Chondrocyte (in vitro differentiated cells): Measurements from ENCODE around the gene BTD. TPM values are rescaled to one million over a fixed set of nuclear protein-coding genes. Genes with fewer than 3 reads are reported as not detected.

Experiments used
- DNase-seq: peaks from one replicate; pipeline ENCODE4 v3.0.0; 2021; ENCODE audit warnings: mixed read lengths, low spot score
- H3K27ac Mint-ChIP-seq: one replicate; pipeline ENCODE4 v1.8.0; 2021; ENCODE audit warnings: mild to moderate bottlenecking, moderate library complexity, mixed read lengths; ENCODE audit not compliant: unreplicated experiment
- H3K27me3 Mint-ChIP-seq: 2 replicates; pipeline ENCODE4 v1.8.0; 2021; ENCODE audit warnings: low read depth, mixed read lengths
- H3K36me3 Mint-ChIP-seq: 2 replicates; pipeline ENCODE4 v1.8.0; 2021; ENCODE audit warnings: low read depth, mixed read lengths
- H3K4me1 Mint-ChIP-seq: 2 replicates; pipeline ENCODE4 v1.8.0; 2021; ENCODE audit warnings: low read depth, mild to moderate bottlenecking, mixed read lengths
- H3K4me3 Mint-ChIP-seq: one replicate; pipeline ENCODE4 v1.8.0; 2021; ENCODE audit warnings: mild to moderate bottlenecking, moderate library complexity, mixed read lengths; ENCODE audit not compliant: unreplicated experiment
- H3K9me3 Mint-ChIP-seq: 2 replicates; pipeline ENCODE4 v1.8.0; 2021; ENCODE audit warnings: low read depth, mixed read lengths
- CTCF ChIP-seq: fragments of 200-600 bp; sonication (generic); IDR thresholded peaks from 2 replicates; pipeline ENCODE4 v1.5.0; 2021; ENCODE audit warnings: antibody characterized with exemption, mild to moderate bottlenecking, moderate library complexity
- total RNA-seq: library from RNA; stranded (reverse); gene quantifications from 3 replicates; pipeline ENCODE4 v1.2.1, GENCODE V29; 2021

Gene BTD
- total RNA-seq, 1 donor from 2014 or later = 19.2 TPM

GRCh38 chr3:15637131-15637951 is 35.8 kb downstream of the BTD start:
- Mint-ChIP-seq H3K4me3 (no peak overlapping the region), H3K27ac (peak overlapping the region; percentile 85), H3K27me3 (no peaks in the 10 kb centered on the region), H3K9me3 (no peaks in the 10 kb centered on the region), H3K36me3 (no peaks in the 10 kb centered on the region), H3K4me1 (peaks cover 81% of the 10 kb centered on the region)
- no peak for DNase-seq
- no peak for TF ChIP-seq CTCF

GRCh38 chr3:15638193-15638890 is 36.8 kb downstream of the BTD start:
- peak overlapping the region; percentile 85 for H3K27ac Mint-ChIP-seq
- no peaks in the 10 kb centered on the region for H3K9me3 Mint-ChIP-seq
- H3K27me3 Mint-ChIP-seq = no peaks in the 10 kb centered on the region
- no peak for TF ChIP-seq CTCF
- H3K4me1 Mint-ChIP-seq = peaks cover 73% of the 10 kb centered on the region
- peaks cover 2% of the 10 kb centered on the region for H3K36me3 Mint-ChIP-seq
- H3K4me3 Mint-ChIP-seq = no peak overlapping the region
- DNase-seq = no peak

GRCh38 chr3:15638891-15639262 is 37.3 kb downstream of the BTD start:
- TF ChIP-seq CTCF = no peak
- H3K4me3 Mint-ChIP-seq = no peak overlapping the region
- no peaks in the 10 kb centered on the region for H3K9me3 Mint-ChIP-seq
- no peaks in the 10 kb centered on the region for H3K27me3 Mint-ChIP-seq
- peaks cover 2% of the 10 kb centered on the region for H3K36me3 Mint-ChIP-seq
- no peak for DNase-seq
- peak overlapping the region; percentile 43 for H3K27ac Mint-ChIP-seq
- H3K4me1 Mint-ChIP-seq = peaks cover 68% of the 10 kb centered on the region

GRCh38 chr3:15645246-15645645 is 43.7 kb downstream of the BTD start:
- H3K27ac Mint-ChIP-seq = peak overlapping the region; percentile 99
- no peak overlapping the region for H3K4me3 Mint-ChIP-seq
- peaks cover 64% of the 10 kb centered on the region for H3K4me1 Mint-ChIP-seq
- no peaks in the 10 kb centered on the region for H3K27me3 Mint-ChIP-seq
- peaks cover 2% of the 10 kb centered on the region for H3K36me3 Mint-ChIP-seq
- no peak for TF ChIP-seq CTCF
- peaks cover 5% of the 10 kb centered on the region for H3K9me3 Mint-ChIP-seq
- no peak for DNase-seq

- Mint-ChIP-seq H3K27ac (peak overlapping the region; percentile 99), H3K27me3 (no peaks in the 10 kb centered on the region), H3K36me3 (peaks cover 2% of the 10 kb centered on the region), H3K4me1 (peaks cover 61% of the 10 kb centered on the region), H3K4me3 (peak overlapping the region; percentile 42), H3K9me3 (peaks cover 5% of the 10 kb centered on the region)
- DNase-seq = no peak
- TF ChIP-seq CTCF = no peak
Observed at GRCh38 chr3:15645740-15646501, 44.4 kb downstream of the BTD start.
